ENCODE results near the gene PGF.

PGF gene

DNA sequence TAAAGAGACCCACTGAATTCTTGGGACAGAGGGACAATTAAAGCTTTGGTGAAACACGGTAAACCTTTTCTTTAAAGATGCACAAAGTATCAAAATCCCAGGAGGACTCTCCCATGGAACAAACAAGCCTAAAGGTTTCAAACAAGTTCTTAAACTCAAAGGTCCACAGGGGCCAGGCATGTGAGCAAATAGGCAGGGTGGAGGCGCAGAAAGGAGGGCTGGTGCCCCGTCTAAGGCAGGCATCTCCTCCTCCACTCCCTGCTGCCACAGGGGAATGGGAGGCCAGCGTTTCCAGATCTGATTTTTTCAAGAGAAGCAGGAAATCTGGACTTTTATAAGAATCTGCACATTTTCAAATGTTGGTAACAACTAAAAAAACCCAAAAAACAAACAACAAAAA is 40.0 kb downstream of the PGF start:
- no peak overlapping the region for H2AFZ ChIP-seq (ENCODE audit: low read length)
- H3K79me1 ChIP-seq (ENCODE audit: low read depth, low read length): peaks cover 5% of the 10 kb centered on the region
- no peak overlapping the region for H2BK5ac ChIP-seq (ENCODE audit: low read length)
- H3K9me3 ChIP-seq (replicated peaks in 1 of 2; ENCODE audit: control insufficient read depth in 2 of 2, insufficient read depth in 1 of 2, low read depth in 1 of 2, low read length in 2 of 2): no peaks in the 10 kb centered on the region
- WGBS, 2 donors (ENCODE audit: extremely low coverage in 2 of 2, insufficient read length in 2 of 2, insufficient replicate concordance in 1 of 2): no CpG with 5 or more reads among the region's 4 CpGs
- H3K4me1 ChIP-seq (ENCODE audit: control insufficient read depth in 2 of 2, insufficient read depth in 1 of 2, low read depth in 1 of 2, low read length in 2 of 2): no peaks in the 10 kb centered on the region
- H4K91ac ChIP-seq (ENCODE audit: low read depth, low read length, poor library complexity): no peak overlapping the region
- H3K4me2 ChIP-seq (ENCODE audit: insufficient read depth, low read length, poor library complexity, severe bottlenecking): no peak overlapping the region
- H3K27ac ChIP-seq (replicated peaks; ENCODE audit: low read length): no peak overlapping the region
- H3K4me3 ChIP-seq (ENCODE audit: low read length in 2 of 2): no peak overlapping the region
- no peak overlapping the region for H2AK5ac ChIP-seq (ENCODE audit: low read depth, low read length)
- no peak overlapping the region for H3K4ac ChIP-seq (ENCODE audit: low read length)
- H3K18ac ChIP-seq (ENCODE audit: low read length): no peak overlapping the region
- no peak overlapping the region for H3K23ac ChIP-seq (ENCODE audit: low read depth, low read length, poor library complexity)
- no peaks in the 10 kb centered on the region for H3K27me3 ChIP-seq (ENCODE audit: control insufficient read depth in 3 of 3, insufficient read depth in 3 of 3, low read depth in 1 of 3, low read length in 3 of 3)
- no peak overlapping the region for H2BK15ac ChIP-seq (ENCODE audit: low read length)
- H3K36me3 ChIP-seq (replicated peaks in 1 of 2; ENCODE audit: control insufficient read depth in 2 of 2, insufficient read depth in 2 of 2, low read length in 2 of 2): peaks cover 0 to 3% of the 10 kb centered on the region in 2 donors
- H3K14ac ChIP-seq (ENCODE audit: low read length): no peak overlapping the region
- H2BK120ac ChIP-seq (ENCODE audit: low read depth, low read length): no peak overlapping the region
- no peak overlapping the region for H3K9ac ChIP-seq (ENCODE audit: low read depth, low read length, poor library complexity)
- no peak overlapping the region for H2BK12ac ChIP-seq (ENCODE audit: low read length)
- no peak for DNase-seq (ENCODE audit: low spot score)
- no peak overlapping the region for H4K8ac ChIP-seq (ENCODE audit: low read depth, low read length)

DNA sequence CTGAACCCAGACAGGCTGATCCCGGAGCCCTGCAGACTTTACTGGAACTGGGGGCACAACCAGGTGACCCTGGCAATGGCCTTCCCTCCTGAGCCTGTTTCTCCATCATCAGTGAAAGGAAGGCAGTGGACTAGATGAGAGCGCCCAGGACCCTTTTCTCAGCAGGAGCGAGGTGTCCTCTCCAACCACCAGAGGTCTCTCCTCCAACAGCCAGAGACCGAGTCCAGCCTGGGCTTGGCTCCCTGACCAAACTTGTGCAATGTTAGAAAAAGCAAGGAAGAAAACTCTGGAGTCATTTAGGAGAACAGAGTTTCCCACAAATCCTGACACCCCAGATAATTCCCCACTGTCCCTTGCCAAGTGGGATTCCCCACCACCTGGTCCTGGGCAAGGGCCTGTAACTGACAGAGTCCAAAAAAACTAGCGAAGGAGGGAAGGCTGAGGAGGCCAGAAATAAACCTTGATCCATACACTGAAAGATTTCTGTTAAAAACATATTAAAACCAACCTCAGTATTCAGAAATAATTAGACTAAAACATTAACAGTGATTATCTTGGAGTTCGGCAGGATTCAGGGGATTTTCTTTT is 41.3 kb downstream of the PGF start:
- Histone ChIP-seq H3K4me3 (ENCODE audit: low read length in 2 of 2) (no peak overlapping the region), H3K79me1 (ENCODE audit: low read depth, low read length) (peaks cover 2% of the 10 kb centered on the region), H3K18ac (ENCODE audit: low read length) (no peak overlapping the region), H3K4me1 (ENCODE audit: control insufficient read depth in 2 of 2, insufficient read depth in 1 of 2, low read depth in 1 of 2, low read length in 2 of 2) (no peaks in the 10 kb centered on the region), H4K91ac (ENCODE audit: low read depth, low read length, poor library complexity) (no peak overlapping the region), H2AK5ac (ENCODE audit: low read depth, low read length) (no peak overlapping the region), H3K23ac (ENCODE audit: low read depth, low read length, poor library complexity) (no peak overlapping the region), H2BK120ac (ENCODE audit: low read depth, low read length) (no peak overlapping the region), H2BK12ac (ENCODE audit: low read length) (no peak overlapping the region), H3K27ac (replicated peaks; ENCODE audit: low read length) (no peak overlapping the region), H2AFZ (ENCODE audit: low read length) (no peak overlapping the region), H2BK15ac (ENCODE audit: low read length) (no peak overlapping the region), H3K4ac (ENCODE audit: low read length) (no peak overlapping the region), H3K14ac (ENCODE audit: low read length) (no peak overlapping the region), H3K36me3 (replicated peaks in 1 of 2; ENCODE audit: control insufficient read depth in 2 of 2, insufficient read depth in 2 of 2, low read length in 2 of 2) (peaks cover 0 to under 1% of the 10 kb centered on the region in 2 donors), H2BK5ac (ENCODE audit: low read length) (no peak overlapping the region), H3K4me2 (ENCODE audit: insufficient read depth, low read length, poor library complexity, severe bottlenecking) (no peak overlapping the region), H3K9ac (ENCODE audit: low read depth, low read length, poor library complexity) (no peak overlapping the region), H3K9me3 (replicated peaks in 1 of 2; ENCODE audit: control insufficient read depth in 2 of 2, insufficient read depth in 1 of 2, low read depth in 1 of 2, low read length in 2 of 2) (no peaks in the 10 kb centered on the region), H3K27me3 (ENCODE audit: control insufficient read depth in 3 of 3, insufficient read depth in 3 of 3, low read depth in 1 of 3, low read length in 3 of 3) (no peaks in the 10 kb centered on the region), H4K8ac (ENCODE audit: low read depth, low read length) (no peak overlapping the region)
- WGBS, 2 donors (ENCODE audit: extremely low coverage in 2 of 2, insufficient read length in 2 of 2, insufficient replicate concordance in 1 of 2): no CpG with 5 or more reads among the region's 6 CpGs
- peak; percentile 33 for DNase-seq (ENCODE audit: low spot score)

DNA sequence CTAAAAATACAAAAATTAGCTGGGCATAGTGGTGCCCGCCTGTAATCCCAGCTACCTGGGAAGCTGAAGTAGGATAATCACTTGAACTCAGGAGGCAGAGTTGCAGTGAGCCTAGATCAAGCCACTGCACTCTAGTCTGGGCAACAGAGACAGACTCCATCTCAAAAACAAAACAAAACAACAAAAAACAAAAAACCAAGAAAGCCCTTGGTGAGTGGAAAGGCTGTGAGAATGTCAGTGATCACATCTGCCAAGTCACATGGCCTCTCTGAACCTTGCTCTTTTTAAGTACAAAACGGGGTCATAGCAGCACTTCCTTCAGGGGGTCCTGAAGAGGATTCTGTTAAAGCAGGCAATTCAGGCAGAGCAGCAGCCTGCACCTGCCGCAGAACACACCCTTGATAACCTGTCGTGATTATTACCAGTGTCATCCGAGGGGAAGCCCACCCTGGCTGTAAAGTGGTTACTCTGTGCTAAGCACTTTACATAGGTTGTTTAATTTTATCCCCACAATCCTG is 41.9 kb downstream of the PGF start:
- Histone ChIP-seq H3K27ac (replicated peaks; ENCODE audit: low read length) (no peak overlapping the region), H2AFZ (ENCODE audit: low read length) (no peak overlapping the region), H3K9me3 (replicated peaks in 1 of 2; ENCODE audit: control insufficient read depth in 2 of 2, insufficient read depth in 1 of 2, low read depth in 1 of 2, low read length in 2 of 2) (no peaks in the 10 kb centered on the region), H4K8ac (ENCODE audit: low read depth, low read length) (no peak overlapping the region), H3K4ac (ENCODE audit: low read length) (no peak overlapping the region), H3K36me3 (replicated peaks in 1 of 2; ENCODE audit: control insufficient read depth in 2 of 2, insufficient read depth in 2 of 2, low read length in 2 of 2) (no peaks in the 10 kb centered on the region), H3K4me1 (ENCODE audit: control insufficient read depth in 2 of 2, insufficient read depth in 1 of 2, low read depth in 1 of 2, low read length in 2 of 2) (no peaks in the 10 kb centered on the region), H3K9ac (ENCODE audit: low read depth, low read length, poor library complexity) (no peak overlapping the region), H4K91ac (ENCODE audit: low read depth, low read length, poor library complexity) (no peak overlapping the region), H3K18ac (ENCODE audit: low read length) (no peak overlapping the region), H3K4me3 (ENCODE audit: low read length in 2 of 2) (no peak overlapping the region), H2BK15ac (ENCODE audit: low read length) (no peak overlapping the region), H3K4me2 (ENCODE audit: insufficient read depth, low read length, poor library complexity, severe bottlenecking) (no peak overlapping the region), H3K14ac (ENCODE audit: low read length) (no peak overlapping the region), H3K27me3 (ENCODE audit: control insufficient read depth in 3 of 3, insufficient read depth in 3 of 3, low read depth in 1 of 3, low read length in 3 of 3) (no peaks in the 10 kb centered on the region), H3K23ac (ENCODE audit: low read depth, low read length, poor library complexity) (no peak overlapping the region), H2BK120ac (ENCODE audit: low read depth, low read length) (no peak overlapping the region), H2BK12ac (ENCODE audit: low read length) (no peak overlapping the region), H2AK5ac (ENCODE audit: low read depth, low read length) (no peak overlapping the region), H3K79me1 (ENCODE audit: low read depth, low read length) (peaks cover 2% of the 10 kb centered on the region), H2BK5ac (ENCODE audit: low read length) (no peak overlapping the region)
- no CpG with 5 or more reads among the region's 5 CpGs for WGBS, 2 donors (ENCODE audit: extremely low coverage in 2 of 2, insufficient read length in 2 of 2, insufficient replicate concordance in 1 of 2)
- DNase-seq (ENCODE audit: low spot score): no peak

DNA sequence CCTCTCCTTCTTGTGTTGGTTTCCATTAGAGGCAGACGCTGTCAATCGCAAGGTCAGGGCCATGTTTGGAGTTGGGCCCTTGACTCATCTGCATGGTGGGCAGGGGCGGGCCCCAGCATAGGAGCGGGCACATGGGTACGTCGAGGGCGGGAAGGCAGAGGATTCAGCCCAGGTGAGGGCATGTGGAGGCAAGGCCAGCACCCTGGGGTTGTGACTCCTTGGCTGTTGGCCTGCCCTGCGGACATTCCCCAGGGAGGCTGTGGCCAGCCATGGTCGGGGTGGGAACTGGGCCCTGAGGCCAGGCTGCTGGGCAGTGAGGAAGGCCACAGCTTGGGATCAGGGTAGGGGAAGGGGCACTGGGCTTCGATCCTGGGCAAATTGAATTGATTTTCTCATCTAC is 42.6 kb downstream of the PGF start:
- Histone ChIP-seq H4K91ac (ENCODE audit: low read depth, low read length, poor library complexity) (peak overlapping the region; percentile 65), H3K9me3 (replicated peaks in 1 of 2; ENCODE audit: control insufficient read depth in 2 of 2, insufficient read depth in 1 of 2, low read depth in 1 of 2, low read length in 2 of 2) (no peaks in the 10 kb centered on the region), H3K27me3 (ENCODE audit: control insufficient read depth in 3 of 3, insufficient read depth in 3 of 3, low read depth in 1 of 3, low read length in 3 of 3) (no peaks in the 10 kb centered on the region), H3K4me3 (ENCODE audit: low read length in 2 of 2) (peak overlapping the region in 1 of 2 donors; percentile 38), H2AK5ac (ENCODE audit: low read depth, low read length) (no peak overlapping the region), H2AFZ (ENCODE audit: low read length) (no peak overlapping the region), H3K4ac (ENCODE audit: low read length) (no peak overlapping the region), H3K4me2 (ENCODE audit: insufficient read depth, low read length, poor library complexity, severe bottlenecking) (no peak overlapping the region), H2BK5ac (ENCODE audit: low read length) (no peak overlapping the region), H3K27ac (replicated peaks; ENCODE audit: low read length) (no peak overlapping the region), H2BK15ac (ENCODE audit: low read length) (no peak overlapping the region), H3K18ac (ENCODE audit: low read length) (peak overlapping the region; percentile 66), H3K36me3 (replicated peaks in 1 of 2; ENCODE audit: control insufficient read depth in 2 of 2, insufficient read depth in 2 of 2, low read length in 2 of 2) (no peaks in the 10 kb centered on the region), H2BK120ac (ENCODE audit: low read depth, low read length) (no peak overlapping the region), H2BK12ac (ENCODE audit: low read length) (no peak overlapping the region), H3K14ac (ENCODE audit: low read length) (no peak overlapping the region), H4K8ac (ENCODE audit: low read depth, low read length) (no peak overlapping the region), H3K79me1 (ENCODE audit: low read depth, low read length) (peaks cover 2% of the 10 kb centered on the region), H3K23ac (ENCODE audit: low read depth, low read length, poor library complexity) (no peak overlapping the region), H3K4me1 (ENCODE audit: control insufficient read depth in 2 of 2, insufficient read depth in 1 of 2, low read depth in 1 of 2, low read length in 2 of 2) (no peaks in the 10 kb centered on the region), H3K9ac (ENCODE audit: low read depth, low read length, poor library complexity) (no peak overlapping the region)
- DNase-seq (ENCODE audit: low spot score): no peak
- WGBS, 2 donors (ENCODE audit: extremely low coverage in 2 of 2, insufficient read length in 2 of 2, insufficient replicate concordance in 1 of 2): no CpG with 5 or more reads among the region's 10 CpGs
